PC-9 (cell line): Measurements from ENCODE around the gene NFKB2. TPM values are rescaled to one million over a fixed set of nuclear protein-coding genes. Genes with fewer than 3 reads are reported as not detected.

ENCODE experiments used
- BruUV-seq: library from RNA; stranded (reverse); fragments of 400-500 nt; replicated peaks from 2 replicates; lab custom pipeline; 2021; lab: Mats Ljungman, UMichigan
- CTCF ChIA-PET: fragments of 300-600 bp; sonication (Branson Sonifier 250); formaldehyde crosslinking; loops from one replicate; lab custom pipeline; 2022; ENCODE audit warnings: antibody characterized with exemption; lab: Charles Lee
- POLR2A ChIA-PET: fragments of 300-600 bp; sonication (Branson Sonifier 250); formaldehyde crosslinking; loops from one replicate; lab custom pipeline; 2022; ENCODE audit warnings: antibody characterized with exemption; ENCODE audit not compliant: unreplicated experiment; lab: Charles Lee
- DNase-seq, 2 experiments: peaks; one replicate each; pipeline versions ENCODE4 v3.0.0 to v3.0.0-alpha.2; 2015 to 2022; ENCODE audit warnings: mixed read lengths in 1 of 2
- H2AFZ ChIP-seq: fragments of 200-600 bp; sonication (generic); 2 replicates; pipeline ENCODE4 v1.8.1; 2017; ENCODE audit warnings: antibody characterized with exemption
- H3F3A ChIP-seq: fragments of 200-600 bp; sonication (generic); 2 replicates; pipeline ENCODE4 v1.8.1; 2017; ENCODE audit warnings: antibody characterized with exemption, mild to moderate bottlenecking, low read depth; ENCODE audit not compliant: insufficient read depth
- H3K27ac ChIP-seq: fragments of 200-600 bp; sonication (generic); 2 replicates; pipeline ENCODE4 v1.6.1; 2016; ENCODE audit warnings: mixed run types
- H3K27me3 ChIP-seq: fragments of 200-600 bp; sonication (generic); 2 replicates; pipeline ENCODE4 v1.6.1; 2016; ENCODE audit warnings: low read depth, mixed run types; ENCODE audit not compliant: insufficient read depth
- H3K36me3 ChIP-seq: fragments of 200-600 bp; sonication (generic); 2 replicates; pipeline ENCODE4 v1.6.1; 2016; ENCODE audit warnings: low read depth, mixed run types
- H3K4me1 ChIP-seq: fragments of 200-600 bp; sonication (generic); replicated peaks from 2 replicates; pipeline ENCODE4 v1.6.1; 2016; ENCODE audit warnings: mixed run types; ENCODE audit not compliant: insufficient read depth
- H3K4me2 ChIP-seq: fragments of 200-600 bp; sonication (generic); 2 replicates; pipeline ENCODE4 v1.6.1; 2017; ENCODE audit warnings: mixed run types
- H3K4me3 ChIP-seq: fragments of 200-600 bp; sonication (generic); 2 replicates; pipeline ENCODE4 v1.6.1; 2016; ENCODE audit warnings: mixed run types
- H3K79me2 ChIP-seq: fragments of 200-600 bp; sonication (generic); 2 replicates; pipeline ENCODE4 v1.6.1; 2017; ENCODE audit warnings: low read depth, mixed run types
- H3K9me2 ChIP-seq: fragments of 200-600 bp; sonication (generic); 2 replicates; pipeline ENCODE4 v1.8.1; 2017; ENCODE audit warnings: mild to moderate bottlenecking; ENCODE audit not compliant: insufficient read depth
- H3K9me3 ChIP-seq: fragments of 200-600 bp; sonication (generic); 2 replicates; pipeline ENCODE4 v1.8.1; 2016; ENCODE audit warnings: low read depth; ENCODE audit not compliant: insufficient read depth
- H4K20me1 ChIP-seq: fragments of 200-600 bp; sonication (generic); 2 replicates; pipeline ENCODE4 v1.8.1; 2017; ENCODE audit not compliant: insufficient read depth
- CTCF ChIP-seq: fragments of 200-600 bp; sonication (generic); conservative IDR thresholded peaks from 2 replicates; pipeline ENCODE4 v1.6.1; 2017; ENCODE audit warnings: mixed run types, antibody characterized with exemption, mild to moderate bottlenecking, moderate library complexity
- EZH2 ChIP-seq: fragments of 200-600 bp; sonication (generic); IDR thresholded peaks from 2 replicates; pipeline ENCODE4 v1.8.0; 2017; ENCODE audit warnings: antibody characterized with exemption, low read depth
- intact Hi-C: fragments of 100-400 bp; cut with micrococcal nuclease; formaldehyde crosslinking; loops from one replicate; pipeline ENCODE4 v1.10.0; 2022; ENCODE audit not compliant: unreplicated experiment
- total RNA-seq: library from RNA; stranded (reverse); gene quantifications from 2 replicates; pipeline ENCODE4 v1.2.3, GENCODE V29; 2021

NFKB2 gene
- total RNA-seq, 1 experiment from 2014 or later: 26.3 TPM

- H3K4me3 ChIP-seq: peak overlapping the region; percentile 52
- H3K27ac ChIP-seq: no peak overlapping the region
- TF ChIP-seq CTCF: peak; percentile 80
- TF ChIP-seq EZH2: no peak
- intact Hi-C loops: loop anchor here (2.0 to 10.0 kb wide), 2 partner anchors 169 to 245 kb away; partner anchors contain the start of gene TRIM8
- H3K9me3 ChIP-seq: no peaks in the 10 kb centered on the region
- H3F3A ChIP-seq: peaks cover 4% of the 10 kb centered on the region; the same call in 1 of the 2 replicates
- H3K27me3 ChIP-seq: no peaks in the 10 kb centered on the region
- no peaks in the 10 kb centered on the region for H3K36me3 ChIP-seq
- H3K79me2 ChIP-seq: peaks cover 5% of the 10 kb centered on the region; the same call in 1 of the 2 replicates
- ChIA-PET POLR2A (no interaction called here), CTCF (interaction anchor here (0.8 kb wide), 1 partner anchor 14 kb away, joined by 3 read pairs; no protein-coding TSS in a partner anchor)
- peaks cover 18% of the 10 kb centered on the region for H3K4me1 ChIP-seq
- H3K9me2 ChIP-seq: no peaks in the 10 kb centered on the region
- peak overlapping the region; percentile 75 for H3K4me2 ChIP-seq
- peak; percentile 56 to 83 for DNase-seq
- no peaks in the 10 kb centered on the region for H4K20me1 ChIP-seq
- BruUV-seq: no TSS peak
- H2AFZ ChIP-seq: 0 out of 2 replicates have a peak overlapping the region, but pooled peaks have one; percentile 48
These were observed 3.9 kb downstream of the NFKB2 start for GRCh38 chr10:102399217-102400021.

- Histone ChIP-seq H3K4me3 (no peak overlapping the region), H3K79me2 (peaks cover 5% of the 10 kb centered on the region; the same call in 1 of the 2 replicates), H3F3A (peaks cover 4% of the 10 kb centered on the region; the same call in 1 of the 2 replicates), H4K20me1 (no peaks in the 10 kb centered on the region), H2AFZ (no peak overlapping the region), H3K4me1 (peaks cover 18% of the 10 kb centered on the region), H3K36me3 (no peaks in the 10 kb centered on the region), H3K9me3 (no peaks in the 10 kb centered on the region), H3K27ac (no peak overlapping the region), H3K9me2 (no peaks in the 10 kb centered on the region), H3K4me2 (peak overlapping the region; percentile 75; the same call in 1 of the 2 replicates), H3K27me3 (no peaks in the 10 kb centered on the region)
- intact Hi-C loops: no loop called here
- POLR2A ChIA-PET: no interaction called here
- BruUV-seq: no TSS peak
- CTCF ChIA-PET: interaction anchor here (1.0 kb wide), 1 partner anchor 231 kb away, joined by 3 read pairs; no protein-coding TSS in a partner anchor
- TF ChIP-seq EZH2: no peak
- TF ChIP-seq CTCF: no peak
- no peak for DNase-seq
These were observed 4.6 kb downstream of the NFKB2 start for GRCh38 chr10:102400076-102400475.

GRCh38 chr10:102400598-102401341 lies 5.3 kb downstream of the NFKB2 start:
- H3K36me3 ChIP-seq: no peaks in the 10 kb centered on the region

More at GRCh38 chr10:102400598-102401341, 5.3 kb downstream of the NFKB2 start:
- H2AFZ ChIP-seq: no peak overlapping the region
- no peak overlapping the region for H3K4me3 ChIP-seq
- H3K27me3 ChIP-seq: no peaks in the 10 kb centered on the region
- no TSS peak for BruUV-seq
- H3K79me2 ChIP-seq: peaks cover 5% of the 10 kb centered on the region; the same call in 1 of the 2 replicates
- no peaks in the 10 kb centered on the region for H3K9me3 ChIP-seq
- peaks cover 18% of the 10 kb centered on the region for H3K4me1 ChIP-seq
- H3K9me2 ChIP-seq: no peaks in the 10 kb centered on the region
- TF ChIP-seq CTCF (no peak), EZH2 (no peak)
- intact Hi-C loops: no loop called here
- H3F3A ChIP-seq: peaks cover 4% of the 10 kb centered on the region; the same call in 1 of the 2 replicates
- no peak overlapping the region for H3K27ac ChIP-seq
- CTCF ChIA-PET: interaction anchor here (1.0 kb wide), 1 partner anchor 231 kb away, joined by 3 read pairs; no protein-coding TSS in a partner anchor
- H3K4me2 ChIP-seq: no peak overlapping the region
- POLR2A ChIA-PET: no interaction called here
- DNase-seq: no peak
- H4K20me1 ChIP-seq: no peaks in the 10 kb centered on the region
